ENCODE results near the gene MAN2A1. TPM values are rescaled to one million over a fixed set of nuclear protein-coding genes. Genes with fewer than 3 reads are reported as not detected.

The MAN2A1 gene
- total RNA-seq, 1 experiment from 2014 or later: 78.0 TPM

DNA sequence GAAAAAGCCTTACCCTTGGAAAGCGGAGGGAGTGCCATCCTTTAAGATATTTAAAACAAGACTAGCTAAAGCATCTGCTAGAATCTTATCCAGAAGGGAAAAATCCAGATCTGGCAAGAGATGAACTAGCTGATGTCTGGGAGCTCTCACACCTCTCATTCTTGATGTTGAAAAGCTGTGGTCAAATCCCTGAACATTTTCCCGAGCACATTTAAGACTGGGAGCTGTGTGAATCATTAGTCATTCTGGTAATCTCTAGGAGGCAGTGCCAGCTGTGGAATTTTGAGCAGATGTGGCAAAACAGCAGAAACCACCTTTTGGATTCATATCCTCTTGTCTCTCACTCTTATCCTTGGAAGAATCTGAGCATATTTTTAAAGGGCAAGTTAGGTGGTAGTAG lies 218.0 kb downstream of the MAN2A1 start:
- H2BK120ac ChIP-seq (ENCODE audit: low read depth, low read length, poor library complexity, severe bottlenecking): no peak overlapping the region
- no peak overlapping the region for H2BK20ac ChIP-seq (ENCODE audit: low read depth, low read length, poor library complexity, severe bottlenecking)
- H2BK15ac ChIP-seq (ENCODE audit: low read depth, low read length): no peak overlapping the region
- no peaks in the 10 kb centered on the region for H3K4me1 Mint-ChIP-seq
- no peak overlapping the region for H4K91ac ChIP-seq (ENCODE audit: insufficient read length, low read depth, low read length)
- H3K56ac ChIP-seq (ENCODE audit: insufficient read length, low read depth, low read length): no peak overlapping the region
- no peak overlapping the region for H3K9ac ChIP-seq (ENCODE audit: extremely low read depth, insufficient read length, low read length)
- H2BK12ac ChIP-seq (ENCODE audit: insufficient read length, low read depth, low read length): no peak overlapping the region
- H2AK5ac ChIP-seq (ENCODE audit: insufficient read length, low read length): no peak overlapping the region
- no peaks in the 10 kb centered on the region for H3K4me1 ChIP-seq (ENCODE audit: insufficient read depth, low read length)
- no peak overlapping the region for H3K4me3 Mint-ChIP-seq
- no peak overlapping the region for H3K18ac ChIP-seq (ENCODE audit: insufficient read length, low read depth, low read length)
- no peaks in the 10 kb centered on the region for H4K20me1 ChIP-seq (ENCODE audit: control insufficient read depth, insufficient read depth, insufficient read length)
- H3K9me3 Mint-ChIP-seq: no peaks in the 10 kb centered on the region
- TF ChIP-seq, protein P1, sequence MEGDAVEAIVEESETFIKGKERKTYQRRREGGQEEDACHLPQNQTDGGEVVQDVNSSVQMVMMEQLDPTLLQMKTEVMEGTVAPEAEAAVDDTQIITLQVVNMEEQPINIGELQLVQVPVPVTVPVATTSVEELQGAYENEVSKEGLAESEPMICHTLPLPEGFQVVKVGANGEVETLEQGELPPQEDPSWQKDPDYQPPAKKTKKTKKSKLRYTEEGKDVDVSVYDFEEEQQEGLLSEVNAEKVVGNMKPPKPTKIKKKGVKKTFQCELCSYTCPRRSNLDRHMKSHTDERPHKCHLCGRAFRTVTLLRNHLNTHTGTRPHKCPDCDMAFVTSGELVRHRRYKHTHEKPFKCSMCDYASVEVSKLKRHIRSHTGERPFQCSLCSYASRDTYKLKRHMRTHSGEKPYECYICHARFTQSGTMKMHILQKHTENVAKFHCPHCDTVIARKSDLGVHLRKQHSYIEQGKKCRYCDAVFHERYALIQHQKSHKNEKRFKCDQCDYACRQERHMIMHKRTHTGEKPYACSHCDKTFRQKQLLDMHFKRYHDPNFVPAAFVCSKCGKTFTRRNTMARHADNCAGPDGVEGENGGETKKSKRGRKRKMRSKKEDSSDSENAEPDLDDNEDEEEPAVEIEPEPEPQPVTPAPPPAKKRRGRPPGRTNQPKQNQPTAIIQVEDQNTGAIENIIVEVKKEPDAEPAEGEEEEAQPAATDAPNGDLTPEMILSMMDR (conservative IDR thresholded peaks at IDR 0.05): no peak
- no peaks in the 10 kb centered on the region for H3K79me1 ChIP-seq (ENCODE audit: insufficient read depth, low read depth, low read length, poor library complexity, severe bottlenecking)
- no peaks in the 10 kb centered on the region for H3K27me3 ChIP-seq (ENCODE audit: insufficient read depth, low read length)
- H4K8ac ChIP-seq (replicated peaks; ENCODE audit: insufficient read length, low read depth, low read length): no peak overlapping the region
- H2BK5ac ChIP-seq (ENCODE audit: insufficient read length, low read length): no peak overlapping the region
- WGBS (ENCODE audit: extremely low coverage, insufficient read length, low lambda C conversion rate): no CpG with 5 or more reads among the region's 2 CpGs
- no peaks in the 10 kb centered on the region for H3K9me3 ChIP-seq (ENCODE audit: control insufficient read depth, low read depth, low read length)
- no peaks in the 10 kb centered on the region for H3K23me2 ChIP-seq (ENCODE audit: insufficient read length, low read depth, low read length, poor library complexity, severe bottlenecking)
- H3K27me3 Mint-ChIP-seq (ENCODE audit: low read depth): no peaks in the 10 kb centered on the region; the same call in 1 of the 2 replicates
- no peak overlapping the region for H2AFZ ChIP-seq (ENCODE audit: low read length)
- H3K4ac ChIP-seq (ENCODE audit: low read depth, low read length): no peak overlapping the region
- H3K79me2 ChIP-seq (ENCODE audit: insufficient read depth, low read length): no peaks in the 10 kb centered on the region
- H3T11ph ChIP-seq (ENCODE audit: low read length): no peak overlapping the region
- H3K23ac ChIP-seq (ENCODE audit: insufficient read length, low read depth, low read length): no peak overlapping the region
- H3K4me2 ChIP-seq (ENCODE audit: insufficient read depth, insufficient read length, low read length): no peak overlapping the region
- H4K5ac ChIP-seq (ENCODE audit: insufficient read length, low read depth, low read length): no peak overlapping the region
- no peaks in the 10 kb centered on the region for H3K36me3 Mint-ChIP-seq (ENCODE audit: insufficient read depth in 1 of 3, low read depth in 3 of 3)
- no peak for DNase-seq
- H3K14ac ChIP-seq (ENCODE audit: insufficient read depth, low read length): no peak overlapping the region
- H3K27ac ChIP-seq (ENCODE audit: insufficient read length, low read depth, low read length): no peak overlapping the region
- H3K27ac Mint-ChIP-seq: no peak overlapping the region

Data from H9 (cell line).